HFF-Myc (cell line): ENCODE measurements around the gene LTN1.

Experiments
- DNase-seq: peaks from one replicate; pipeline ENCODE4 v3.0.0-alpha.2; 2011; ENCODE audit warnings: low read depth; ENCODE audit errors: extremely low read depth
- H3K4me3 ChIP-seq: replicated peaks from 2 replicates; pipeline ENCODE4 v1.5.1; 2011; ENCODE audit warnings: low read depth, mild to moderate bottlenecking, control low read depth, low read length
- TF ChIP-seq, protein P1 (sequence below): IDR thresholded peaks from 2 replicates; pipeline ENCODE4 v1.5.1; 2012; ENCODE audit warnings: mild to moderate bottlenecking, low read depth, low read length, control low read depth; ENCODE audit errors: missing control alignments

LTN1 gene, protein sequence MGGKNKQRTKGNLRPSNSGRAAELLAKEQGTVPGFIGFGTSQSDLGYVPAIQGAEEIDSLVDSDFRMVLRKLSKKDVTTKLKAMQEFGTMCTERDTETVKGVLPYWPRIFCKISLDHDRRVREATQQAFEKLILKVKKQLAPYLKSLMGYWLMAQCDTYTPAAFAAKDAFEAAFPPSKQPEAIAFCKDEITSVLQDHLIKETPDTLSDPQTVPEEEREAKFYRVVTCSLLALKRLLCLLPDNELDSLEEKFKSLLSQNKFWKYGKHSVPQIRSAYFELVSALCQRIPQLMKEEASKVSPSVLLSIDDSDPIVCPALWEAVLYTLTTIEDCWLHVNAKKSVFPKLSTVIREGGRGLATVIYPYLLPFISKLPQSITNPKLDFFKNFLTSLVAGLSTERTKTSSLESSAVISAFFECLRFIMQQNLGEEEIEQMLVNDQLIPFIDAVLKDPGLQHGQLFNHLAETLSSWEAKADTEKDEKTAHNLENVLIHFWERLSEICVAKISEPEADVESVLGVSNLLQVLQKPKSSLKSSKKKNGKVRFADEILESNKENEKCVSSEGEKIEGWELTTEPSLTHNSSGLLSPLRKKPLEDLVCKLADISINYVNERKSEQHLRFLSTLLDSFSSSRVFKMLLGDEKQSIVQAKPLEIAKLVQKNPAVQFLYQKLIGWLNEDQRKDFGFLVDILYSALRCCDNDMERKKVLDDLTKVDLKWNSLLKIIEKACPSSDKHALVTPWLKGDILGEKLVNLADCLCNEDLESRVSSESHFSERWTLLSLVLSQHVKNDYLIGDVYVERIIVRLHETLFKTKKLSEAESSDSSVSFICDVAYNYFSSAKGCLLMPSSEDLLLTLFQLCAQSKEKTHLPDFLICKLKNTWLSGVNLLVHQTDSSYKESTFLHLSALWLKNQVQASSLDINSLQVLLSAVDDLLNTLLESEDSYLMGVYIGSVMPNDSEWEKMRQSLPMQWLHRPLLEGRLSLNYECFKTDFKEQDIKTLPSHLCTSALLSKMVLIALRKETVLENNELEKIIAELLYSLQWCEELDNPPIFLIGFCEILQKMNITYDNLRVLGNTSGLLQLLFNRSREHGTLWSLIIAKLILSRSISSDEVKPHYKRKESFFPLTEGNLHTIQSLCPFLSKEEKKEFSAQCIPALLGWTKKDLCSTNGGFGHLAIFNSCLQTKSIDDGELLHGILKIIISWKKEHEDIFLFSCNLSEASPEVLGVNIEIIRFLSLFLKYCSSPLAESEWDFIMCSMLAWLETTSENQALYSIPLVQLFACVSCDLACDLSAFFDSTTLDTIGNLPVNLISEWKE (N-terminal part only)

DNA sequence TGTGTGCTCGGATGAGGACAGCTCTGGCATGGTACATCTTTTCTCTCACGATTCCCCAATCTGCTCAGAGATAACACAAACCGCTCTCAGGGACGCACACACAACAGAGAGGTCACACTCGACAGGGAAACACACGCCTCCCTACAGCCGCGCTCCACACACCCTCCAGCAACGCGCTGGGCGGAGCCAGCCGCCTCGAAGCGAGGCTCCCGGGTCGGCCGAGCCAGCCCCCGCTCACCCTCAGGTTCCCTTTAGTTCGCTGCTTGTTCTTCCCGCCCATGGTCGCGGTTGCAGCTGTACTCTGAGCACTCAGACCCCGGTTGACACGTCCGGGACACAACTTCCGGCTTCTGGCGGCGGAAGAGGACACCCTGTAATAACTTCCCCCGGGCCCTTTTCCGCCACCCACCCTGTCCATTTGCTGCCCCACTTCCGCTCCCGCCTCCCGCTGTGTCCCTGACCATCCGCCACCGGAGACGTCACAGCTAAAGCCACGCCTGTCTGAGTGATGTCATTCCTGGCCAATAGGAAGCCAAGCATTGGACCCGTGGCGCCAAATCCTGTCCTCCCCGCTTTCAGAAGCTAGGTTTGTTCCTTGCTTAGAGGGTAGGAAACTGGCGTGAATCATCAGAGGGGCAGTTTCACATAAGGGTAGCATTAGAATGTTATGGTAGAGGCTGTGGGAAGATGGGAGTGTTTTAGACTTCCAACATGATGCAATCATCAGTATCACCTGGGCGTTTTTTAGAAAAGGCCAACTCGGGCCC, at the start of gene LTN1:
TSS of gene LTN1 (minus strand) at position 352 of the 767 bp plus-strand sequence. CDS start at position 280, 72 bp downstream.
- DNase-seq: peak; percentile 99
- H3K4me3 ChIP-seq: peak within 1 kb of the TSS; percentile 89
- TF ChIP-seq, protein P1, sequence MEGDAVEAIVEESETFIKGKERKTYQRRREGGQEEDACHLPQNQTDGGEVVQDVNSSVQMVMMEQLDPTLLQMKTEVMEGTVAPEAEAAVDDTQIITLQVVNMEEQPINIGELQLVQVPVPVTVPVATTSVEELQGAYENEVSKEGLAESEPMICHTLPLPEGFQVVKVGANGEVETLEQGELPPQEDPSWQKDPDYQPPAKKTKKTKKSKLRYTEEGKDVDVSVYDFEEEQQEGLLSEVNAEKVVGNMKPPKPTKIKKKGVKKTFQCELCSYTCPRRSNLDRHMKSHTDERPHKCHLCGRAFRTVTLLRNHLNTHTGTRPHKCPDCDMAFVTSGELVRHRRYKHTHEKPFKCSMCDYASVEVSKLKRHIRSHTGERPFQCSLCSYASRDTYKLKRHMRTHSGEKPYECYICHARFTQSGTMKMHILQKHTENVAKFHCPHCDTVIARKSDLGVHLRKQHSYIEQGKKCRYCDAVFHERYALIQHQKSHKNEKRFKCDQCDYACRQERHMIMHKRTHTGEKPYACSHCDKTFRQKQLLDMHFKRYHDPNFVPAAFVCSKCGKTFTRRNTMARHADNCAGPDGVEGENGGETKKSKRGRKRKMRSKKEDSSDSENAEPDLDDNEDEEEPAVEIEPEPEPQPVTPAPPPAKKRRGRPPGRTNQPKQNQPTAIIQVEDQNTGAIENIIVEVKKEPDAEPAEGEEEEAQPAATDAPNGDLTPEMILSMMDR: no peak

DNA sequence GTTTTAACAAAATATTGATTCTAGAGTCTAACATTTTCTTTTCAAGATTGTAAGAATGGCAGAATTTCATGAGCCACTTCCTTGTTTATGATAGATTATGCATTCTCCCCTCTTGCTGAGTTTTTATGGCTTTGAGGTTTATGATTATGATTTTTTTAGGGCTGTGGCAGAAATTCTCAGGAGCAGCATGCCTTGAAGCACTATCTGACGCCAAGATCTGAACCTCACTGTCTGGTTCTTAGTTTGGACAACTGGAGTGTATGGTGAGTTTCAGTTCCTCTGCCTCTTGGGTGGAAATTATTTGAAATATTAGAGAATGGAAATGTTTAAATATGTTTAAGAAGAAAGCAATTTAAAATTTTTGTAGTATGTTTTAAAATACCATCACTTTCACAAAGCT, 42.0 kb upstream of the LTN1 start:
- TF ChIP-seq, protein P1: no peak
- H3K4me3 ChIP-seq: no peak overlapping the region
- DNase-seq: no peak

DNA sequence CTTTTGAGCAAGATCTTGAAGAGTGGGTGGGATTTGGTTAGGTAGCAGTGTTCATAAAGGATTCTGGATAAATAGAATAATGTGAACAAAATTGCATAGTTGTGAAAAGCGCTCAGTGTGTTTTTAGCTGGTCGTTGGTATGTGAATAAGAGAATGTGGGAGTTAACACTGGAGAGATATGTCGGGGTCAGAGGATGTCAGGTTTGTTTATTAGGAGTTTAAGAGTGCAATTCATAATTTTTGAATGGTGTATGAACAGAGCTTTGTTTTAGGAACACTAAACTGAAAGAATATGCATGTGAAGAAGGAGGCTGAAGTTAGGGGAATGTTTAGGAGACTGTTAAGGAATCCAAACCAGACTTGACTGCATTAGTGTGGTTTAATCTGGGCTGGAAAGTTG, 41.2 kb upstream of the LTN1 start:
- TF ChIP-seq, protein P1: no peak
- DNase-seq: no peak
- no peak overlapping the region for H3K4me3 ChIP-seq

DNA sequence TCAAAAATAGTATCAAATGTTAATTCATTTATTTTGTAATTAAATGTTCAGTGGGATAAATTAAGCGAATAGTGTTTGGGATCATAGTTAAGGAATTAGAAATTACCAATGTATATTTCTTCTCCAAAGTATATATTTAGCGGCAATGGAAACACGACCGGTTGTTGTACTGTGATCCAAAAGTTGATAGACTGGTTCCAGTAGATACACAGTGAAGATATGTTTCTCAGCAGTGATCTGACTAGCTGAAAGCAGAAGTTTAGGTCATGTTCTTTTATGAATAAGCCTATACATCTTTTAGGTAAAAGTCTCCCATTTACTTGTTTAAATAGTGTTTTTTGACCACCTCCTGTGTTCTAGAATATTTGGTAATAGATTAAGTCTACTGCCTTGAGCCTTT, 40.6 kb upstream of the LTN1 start:
- H3K4me3 ChIP-seq: no peak overlapping the region
- TF ChIP-seq, protein P1: no peak
- no peak for DNase-seq

DNA sequence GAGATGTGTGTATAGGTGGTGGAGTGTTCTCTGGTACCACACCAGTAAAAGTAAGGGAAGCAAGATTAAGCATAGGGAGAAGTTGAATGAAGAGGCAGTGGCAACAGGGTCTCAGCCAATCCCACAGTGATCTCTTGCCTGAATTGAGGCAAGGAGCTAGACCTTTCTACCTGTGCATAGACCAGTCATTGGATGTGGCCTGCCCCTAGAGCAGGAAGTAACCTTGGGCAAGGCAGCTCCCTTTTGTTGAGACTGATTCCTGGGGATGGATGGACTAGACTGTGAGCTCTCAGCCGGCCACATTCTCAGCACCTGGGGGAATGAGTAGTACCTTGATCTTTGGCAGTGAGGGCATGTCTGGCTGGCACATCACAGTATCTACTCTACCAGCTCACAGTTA, 38.2 kb upstream of the LTN1 start:
- no peak overlapping the region for H3K4me3 ChIP-seq
- TF ChIP-seq, protein P1: no peak
- no peak for DNase-seq

DNA sequence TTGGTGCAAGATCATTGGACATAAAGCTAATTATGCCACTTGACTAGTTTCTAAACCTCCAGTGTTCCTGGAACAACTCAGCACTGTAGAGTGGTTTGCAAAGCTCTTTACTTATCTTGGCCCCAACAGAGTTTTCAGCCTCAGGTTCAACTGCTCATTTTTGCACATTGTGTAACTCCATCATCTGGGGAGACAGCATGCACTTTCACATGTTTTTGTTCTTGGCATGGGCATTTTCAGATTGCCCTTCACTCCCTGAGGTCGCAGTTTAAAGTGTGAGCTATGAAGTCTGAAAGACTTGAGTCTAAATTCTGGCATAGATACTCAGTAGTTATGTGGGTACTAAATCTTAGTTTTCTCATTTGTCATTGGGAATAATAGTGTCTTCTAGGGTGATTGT, 36.8 kb upstream of the LTN1 start:
- no peak overlapping the region for H3K4me3 ChIP-seq
- no peak for DNase-seq
- TF ChIP-seq, protein P1: no peak
